GM21381 (cell line): ENCODE data around the gene MEOX2.

Source experiments
- ATAC-seq: cut with Tn5 transposase; IDR thresholded peaks from one replicate; pipeline ENCODE4 v1.9.1; 2021; ENCODE audit warnings: mild to moderate bottlenecking, moderate library complexity; ENCODE audit not compliant: unreplicated experiment

The MEOX2 gene

GRCh38 chr7:15566476-15566875 lies 120.0 kb downstream of the MEOX2 start:
- no peak for ATAC-seq

- ATAC-seq = no peak
Measured at GRCh38 chr7:15561835-15562234, 124.6 kb downstream of the MEOX2 start, which contains the start of gene AGMO. AGMO (minus strand) TSS chr7:15562015.
